ENCODE results near the gene HUS1. TPM values are rescaled to one million over a fixed set of nuclear protein-coding genes. Genes with fewer than 3 reads are reported as not detected.
"Not testable (repeated sequence)": the region's sequence is repeated elsewhere in the genome, so short reads cannot be mapped to it uniquely, and the experiment has no call there.

The HUS1 gene
- total and polyA plus RNA-seq, 2 of the 13 experiments (the other 11 are each of a cell fraction or from before 2014, with no cell fraction given) = 14.8 to 16.9 TPM

DNA sequence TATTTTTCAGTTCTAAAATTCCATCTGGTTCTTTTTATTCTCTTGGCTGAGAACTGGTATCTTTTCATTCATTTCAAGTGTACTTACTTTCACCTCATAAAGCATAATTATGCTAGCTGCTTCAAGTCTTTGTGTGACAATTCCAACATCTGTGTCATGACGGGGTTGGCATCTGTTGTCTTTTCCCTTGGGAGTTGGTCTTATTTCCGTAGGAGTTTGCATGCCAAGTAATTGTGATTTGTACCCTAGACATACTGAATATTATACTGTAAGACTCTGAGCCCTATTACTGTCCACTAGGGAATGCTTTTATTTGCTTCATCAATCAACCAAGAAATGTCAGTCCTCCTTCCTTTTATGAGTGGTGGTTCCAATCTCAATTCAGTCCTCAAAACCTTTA is 24.6 kb upstream of the HUS1 start (continued):
- no peak for TF ChIP-seq XRCC5 (optimal IDR thresholded peaks at IDR 0.05; ENCODE audit: low read length)
- TF ChIP-seq, protein P1, sequence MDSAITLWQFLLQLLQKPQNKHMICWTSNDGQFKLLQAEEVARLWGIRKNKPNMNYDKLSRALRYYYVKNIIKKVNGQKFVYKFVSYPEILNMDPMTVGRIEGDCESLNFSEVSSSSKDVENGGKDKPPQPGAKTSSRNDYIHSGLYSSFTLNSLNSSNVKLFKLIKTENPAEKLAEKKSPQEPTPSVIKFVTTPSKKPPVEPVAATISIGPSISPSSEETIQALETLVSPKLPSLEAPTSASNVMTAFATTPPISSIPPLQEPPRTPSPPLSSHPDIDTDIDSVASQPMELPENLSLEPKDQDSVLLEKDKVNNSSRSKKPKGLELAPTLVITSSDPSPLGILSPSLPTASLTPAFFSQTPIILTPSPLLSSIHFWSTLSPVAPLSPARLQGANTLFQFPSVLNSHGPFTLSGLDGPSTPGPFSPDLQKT (CRISPR knock-in tag; IDR thresholded peaks at IDR 0.05; ENCODE audit: borderline replicate concordance) = no peak

GRCh38 chr7:48000164-48000563 is 20.7 kb upstream of the HUS1 start:
- ATAC-seq; H2AFZ ChIP-seq (ENCODE audit: low read length); H3K4me2 ChIP-seq (ENCODE audit: low read depth, low read length); H3K4me3 ChIP-seq (replicated peaks in 1 of 3; ENCODE audit: insufficient read depth in 1 of 3, low read depth in 2 of 3, low read length in 3 of 3); H3K9me3 ChIP-seq (ENCODE audit: low read length); H3K27me3 ChIP-seq (ENCODE audit: control insufficient read depth in 1 of 2, insufficient read depth in 2 of 2, low read length in 2 of 2); H3K79me2 ChIP-seq (ENCODE audit: insufficient read depth, low read length); DNase-seq (ENCODE audit: low spot score); intact Hi-C loops (cut with micrococcal nuclease; ENCODE audit: unreplicated experiment); H3K27ac ChIP-seq (ENCODE audit: extremely low read length, insufficient read depth, low read length); H3K4me1 ChIP-seq (ENCODE audit: insufficient read depth, low read length); BruUV-seq (replicated peaks); H3K36me3 ChIP-seq (replicated peaks in 1 of 2; ENCODE audit: control insufficient read depth in 1 of 2, insufficient read depth in 2 of 2, low read length in 2 of 2); FAIRE-seq; H3K9ac ChIP-seq (ENCODE audit: insufficient read depth, low read depth, low read length); in situ Hi-C loops (cut with HindIII; ENCODE audit: extremely low pct_ligation_motif_present, low pct_unique_long_range_greater_than_20kb); H4K20me1 ChIP-seq (ENCODE audit: insufficient read depth, low read length); POLR2A ChIA-PET; CTCF ChIA-PET (ENCODE audit: low intra/inter-chr PET ratio, low total read pairs): not testable (repeated sequence)
- TF ChIP-seq, protein P2, sequence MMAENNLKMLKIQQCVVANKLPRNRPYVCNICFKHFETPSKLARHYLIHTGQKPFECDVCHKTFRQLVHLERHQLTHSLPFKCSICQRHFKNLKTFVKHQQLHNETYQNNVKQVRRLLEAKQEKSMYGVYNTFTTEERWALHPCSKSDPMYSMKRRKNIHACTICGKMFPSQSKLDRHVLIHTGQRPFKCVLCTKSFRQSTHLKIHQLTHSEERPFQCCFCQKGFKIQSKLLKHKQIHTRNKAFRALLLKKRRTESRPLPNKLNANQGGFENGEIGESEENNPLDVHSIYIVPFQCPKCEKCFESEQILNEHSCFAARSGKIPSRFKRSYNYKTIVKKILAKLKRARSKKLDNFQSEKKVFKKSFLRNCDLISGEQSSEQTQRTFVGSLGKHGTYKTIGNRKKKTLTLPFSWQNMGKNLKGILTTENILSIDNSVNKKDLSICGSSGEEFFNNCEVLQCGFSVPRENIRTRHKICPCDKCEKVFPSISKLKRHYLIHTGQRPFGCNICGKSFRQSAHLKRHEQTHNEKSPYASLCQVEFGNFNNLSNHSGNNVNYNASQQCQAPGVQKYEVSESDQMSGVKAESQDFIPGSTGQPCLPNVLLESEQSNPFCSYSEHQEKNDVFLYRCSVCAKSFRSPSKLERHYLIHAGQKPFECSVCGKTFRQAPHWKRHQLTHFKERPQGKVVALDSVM (CRISPR knock-in tag; IDR thresholded peaks at IDR 0.05) = 0 out of 2 replicates have a peak, but pooled peaks have one; percentile 16
- WGBS (ENCODE audit: low lambda C conversion rate) = 30% methylated on average over 13 of the region's 13 CpGs
